Right atrium auricular region (tissue), 2 donors: ENCODE results near the gene SECISBP2L. TPM values are rescaled to one million over a fixed set of nuclear protein-coding genes. Genes with fewer than 3 reads are reported as not detected.
A peak's percentile ranks its signal among the peaks of the same experiment; 100 is the strongest.

Experiments
- DNase-seq: peaks from one replicate; pipeline ENCODE4 v3.0.0-alpha.2; 2019; ENCODE audit warnings: low spot score
- H3K27ac ChIP-seq, 2 donors: fragments of 200-600 bp; sonication (generic); 1 replicate in 1 of 2; 2 replicates in 1 of 2; pipeline ENCODE4 v1.5.1; 2016 to 2019
- H3K27me3 ChIP-seq, 2 donors: fragments of 200-600 bp; sonication (generic); one replicate each; pipeline versions ENCODE4 v1.5.1 to v1.6.0; 2017 to 2019
- H3K36me3 ChIP-seq: fragments of 200-600 bp; sonication (generic); one replicate; pipeline ENCODE4 v1.5.1; 2016
- H3K4me1 ChIP-seq, 2 donors: fragments of 200-600 bp; sonication (generic); one replicate each; pipeline versions ENCODE4 v1.5.1 to v1.6.0; 2017 to 2019
- H3K4me3 ChIP-seq, 2 donors: fragments of 200-600 bp; sonication (generic); 1 replicate in 1 of 2; 2 replicates in 1 of 2; pipeline ENCODE4 v1.5.1; 2017 to 2019; ENCODE audit warnings: mild to moderate bottlenecking in 1 of 2, moderate library complexity in 1 of 2
- H3K9me3 ChIP-seq, 2 donors: fragments of 200-600 bp; sonication (generic); one replicate each; pipeline ENCODE4 v1.5.1; 2019
- CTCF ChIP-seq, 2 donors: fragments of 200-600 bp; sonication (generic); IDR thresholded peaks; one replicate each; pipeline ENCODE4 v1.5.1; 2019; ENCODE audit warnings: antibody characterized with exemption in 2 of 2
- total RNA-seq, 2 donors: library from RNA; depleted of rRNA; stranded (reverse); fragments of >200 nt; gene quantifications; one replicate each; pipeline ENCODE4 v1.1.0, GENCODE V29; 2016

SECISBP2L gene
- total RNA-seq = 10 to 100 TPM; 21.8 to 23.0 TPM

GRCh38 chr15:49046220-49047102 is at the start of gene SECISBP2L:
Gene SECISBP2L, minus strand, starts transcription at chr15:49046446. Its CDS starts 147 bp downstream, at chr15:49046299.
- Histone ChIP-seq H3K4me3 (peak within 1 kb of the TSS; percentile 89 to 97), H3K27ac (peak within 1 kb of the TSS; percentile 89 to 94), H3K36me3 (no peaks in the 10 kb centered on the region), H3K4me1 (peaks cover 0 to 36% of the 10 kb centered on the region in 2 donors), H3K9me3 (no peaks in the 10 kb centered on the region), H3K27me3 (no peaks in the 10 kb centered on the region)
- peak in 1 of 2 donors; percentile 38 for TF ChIP-seq CTCF (IDR thresholded peaks at IDR 0.05)
- peak; percentile 93 for DNase-seq

GRCh38 chr15:49094923-49095322 is 48.7 kb upstream of the SECISBP2L start:
- Histone ChIP-seq H3K27ac (no peak overlapping the region), H3K4me1 (no peaks in the 10 kb centered on the region), H3K36me3 (no peaks in the 10 kb centered on the region), H3K4me3 (no peak overlapping the region), H3K27me3 (no peaks in the 10 kb centered on the region), H3K9me3 (no peaks in the 10 kb centered on the region)
- no peak for DNase-seq
- no peak for TF ChIP-seq CTCF (IDR thresholded peaks at IDR 0.05)

- no peak for DNase-seq
- no peak overlapping the region for H3K27ac ChIP-seq
- TF ChIP-seq CTCF (IDR thresholded peaks at IDR 0.05) = no peak
Observed at GRCh38 chr15:49093252-49094105, 47.2 kb upstream of the SECISBP2L start.

GRCh38 chr15:49088996-49089395 is 42.8 kb upstream of the SECISBP2L start:
- TF ChIP-seq CTCF (IDR thresholded peaks at IDR 0.05) = no peak
- Histone ChIP-seq H3K4me3 (no peak overlapping the region), H3K27ac (no peak overlapping the region), H3K27me3 (no peaks in the 10 kb centered on the region), H3K9me3 (no peaks in the 10 kb centered on the region), H3K4me1 (no peaks in the 10 kb centered on the region), H3K36me3 (no peaks in the 10 kb centered on the region)
- no peak for DNase-seq

More at GRCh38 chr15:49093252-49094105, 47.2 kb upstream of the SECISBP2L start:
- no peaks in the 10 kb centered on the region for H3K4me1 ChIP-seq
- H3K36me3 ChIP-seq = no peaks in the 10 kb centered on the region
- H3K4me3 ChIP-seq = no peak overlapping the region
- no peaks in the 10 kb centered on the region for H3K27me3 ChIP-seq
- H3K9me3 ChIP-seq = no peaks in the 10 kb centered on the region

GRCh38 chr15:49085696-49086459 is 39.6 kb upstream of the SECISBP2L start:
- Histone ChIP-seq H3K27ac (no peak overlapping the region), H3K9me3 (no peaks in the 10 kb centered on the region)
- TF ChIP-seq CTCF (IDR thresholded peaks at IDR 0.05) = no peak

More at GRCh38 chr15:49085696-49086459, 39.6 kb upstream of the SECISBP2L start:
- Histone ChIP-seq H3K27me3 (no peaks in the 10 kb centered on the region), H3K36me3 (no peaks in the 10 kb centered on the region), H3K4me3 (no peak overlapping the region), H3K4me1 (no peaks in the 10 kb centered on the region)
- DNase-seq = no peak
